Measurements from ENCODE around the gene CAPRIN1.
A peak's percentile ranks its signal among the peaks of the same experiment; 100 is the strongest.

Gene CAPRIN1
- long read RNA-seq, donor 1, full-length matches to known transcripts: 36 of 64 reads
- long read RNA-seq, donor 1, partial matches to known transcripts: 28 of 64 reads
- long read RNA-seq, donor 1, other reads (novel, unspliced or antisense): 0 of 64 reads
- long read RNA-seq, donor 2, full-length matches to known transcripts: 21 of 61 reads
- long read RNA-seq, donor 2, partial matches to known transcripts: 40 of 61 reads
- long read RNA-seq, donor 2, other reads (novel, unspliced or antisense): 0 of 61 reads
- long read RNA-seq, donor 3, full-length matches to known transcripts: 20 of 33 reads
- long read RNA-seq, donor 3, partial matches to known transcripts: 13 of 33 reads
- long read RNA-seq, donor 3, other reads (novel, unspliced or antisense): 0 of 33 reads
- long read RNA-seq, donor 4, full-length matches to known transcripts: 26 of 69 reads
- long read RNA-seq, donor 4, partial matches to known transcripts: 43 of 69 reads
- long read RNA-seq, donor 4, other reads (novel, unspliced or antisense): 0 of 69 reads
- long read RNA-seq, donor 5, full-length matches to known transcripts: 25 of 25 reads
- long read RNA-seq, donor 5, partial matches to known transcripts: 0 of 25 reads
- long read RNA-seq, donor 5, other reads (novel, unspliced or antisense): 0 of 25 reads
- long read RNA-seq, donor 6, full-length matches to known transcripts: 31 of 111 reads
- long read RNA-seq, donor 6, partial matches to known transcripts: 80 of 111 reads
- long read RNA-seq, donor 6, other reads (novel, unspliced or antisense): 0 of 111 reads
- long read RNA-seq, donor 7, full-length matches to known transcripts: 30 of 177 reads
- long read RNA-seq, donor 7, partial matches to known transcripts: 147 of 177 reads
- long read RNA-seq, donor 7, other reads (novel, unspliced or antisense): 0 of 177 reads
- long read RNA-seq, donor 8, full-length matches to known transcripts: 33 of 44 reads
- long read RNA-seq, donor 8, partial matches to known transcripts: 11 of 44 reads
- long read RNA-seq, donor 8, other reads (novel, unspliced or antisense): 0 of 44 reads

- peak; percentile 100 for DNase-seq
Measured at GRCh38 chr11:34051349-34052035, at the start of gene CAPRIN1. CAPRIN1 (plus strand) TSS chr11:34051731; CDS start chr11:34052421, 690 bp downstream.

- no peak for DNase-seq
Measured at GRCh38 chr11:34002420-34002819, 49.1 kb upstream of the CAPRIN1 start.

GRCh38 chr11:34004236-34004635 is 47.3 kb upstream of the CAPRIN1 start:
- DNase-seq: no peak

- DNase-seq: no peak
Measured at GRCh38 chr11:34006876-34007275, 44.7 kb upstream of the CAPRIN1 start.

- no peak for DNase-seq
Measured at GRCh38 chr11:34012734-34013133, 38.8 kb upstream of the CAPRIN1 start.

- no peak for DNase-seq
Measured at GRCh38 chr11:34013898-34014571, 37.5 kb upstream of the CAPRIN1 start.

- no peak for DNase-seq
Measured at GRCh38 chr11:34021977-34022735, 29.4 kb upstream of the CAPRIN1 start.

GRCh38 chr11:34026432-34026831 is 25.1 kb upstream of the CAPRIN1 start:
- DNase-seq: no peak

GRCh38 chr11:34027516-34028408 is 23.8 kb upstream of the CAPRIN1 start:
- DNase-seq: no peak

- DNase-seq: no peak
Measured at GRCh38 chr11:34028425-34028824, 23.1 kb upstream of the CAPRIN1 start.

GRCh38 chr11:34029176-34029575 is 22.4 kb upstream of the CAPRIN1 start:
- DNase-seq: no peak

GRCh38 chr11:34030382-34030781 is 21.1 kb upstream of the CAPRIN1 start:
- DNase-seq: no peak

GRCh38 chr11:34033399-34033798 is 18.1 kb upstream of the CAPRIN1 start:
- no peak for DNase-seq

- DNase-seq: no peak
Measured at GRCh38 chr11:34034053-34034452, 17.5 kb upstream of the CAPRIN1 start.

- DNase-seq: no peak
Measured at GRCh38 chr11:34036456-34036855, 15.1 kb upstream of the CAPRIN1 start.

GRCh38 chr11:34037016-34037415 is 14.5 kb upstream of the CAPRIN1 start:
- DNase-seq: no peak

GRCh38 chr11:34040571-34040970 is 11.0 kb upstream of the CAPRIN1 start:
- DNase-seq: no peak

- DNase-seq: no peak
Measured at GRCh38 chr11:34044664-34045485, 6.7 kb upstream of the CAPRIN1 start.

GRCh38 chr11:34049028-34049427 is 2.5 kb upstream of the CAPRIN1 start:
- DNase-seq: no peak

Data from right kidney (tissue), 9 donors.